COLO668 (cell line): Measurements from ENCODE around the gene RAP1GAP2.
A peak's percentile ranks its signal among the peaks of the same experiment; 100 is the strongest.

Source experiments
- DNase-seq: peaks from one replicate; lab custom pipeline; 2025; ENCODE audit not compliant: unreplicated experiment; lab: John Stamatoyannopoulos, UW

Gene RAP1GAP2

GRCh38 chr17:2940352-2940751, 144.1 kb downstream of the RAP1GAP2 start:
- DNase-seq = no peak

- DNase-seq = no peak
Measured at GRCh38 chr17:2943981-2944380, 147.7 kb downstream of the RAP1GAP2 start.

GRCh38 chr17:2945299-2945698, 149.1 kb downstream of the RAP1GAP2 start:
- DNase-seq = no peak

- no peak for DNase-seq
Measured at GRCh38 chr17:2946144-2946543, 149.9 kb downstream of the RAP1GAP2 start.

DNA sequence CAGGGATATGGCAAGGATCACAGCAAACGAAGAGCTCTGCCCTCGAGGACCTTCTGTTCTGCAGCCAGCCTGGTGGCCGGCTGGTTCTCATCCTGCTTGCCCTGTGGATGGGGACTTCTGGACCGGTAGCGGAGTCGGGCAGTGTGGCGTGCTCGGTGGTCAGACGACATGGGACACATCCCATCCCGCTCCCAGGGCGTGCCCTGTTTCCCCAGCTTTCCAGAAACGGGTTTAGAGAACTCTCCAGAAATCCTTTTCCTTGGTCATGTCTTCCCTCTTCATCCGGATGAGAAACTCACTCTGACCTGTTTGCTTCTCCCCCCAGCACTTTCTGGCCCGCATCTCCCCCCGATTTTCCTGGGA, 151.3 kb downstream of the RAP1GAP2 start:
- no peak for DNase-seq

DNA sequence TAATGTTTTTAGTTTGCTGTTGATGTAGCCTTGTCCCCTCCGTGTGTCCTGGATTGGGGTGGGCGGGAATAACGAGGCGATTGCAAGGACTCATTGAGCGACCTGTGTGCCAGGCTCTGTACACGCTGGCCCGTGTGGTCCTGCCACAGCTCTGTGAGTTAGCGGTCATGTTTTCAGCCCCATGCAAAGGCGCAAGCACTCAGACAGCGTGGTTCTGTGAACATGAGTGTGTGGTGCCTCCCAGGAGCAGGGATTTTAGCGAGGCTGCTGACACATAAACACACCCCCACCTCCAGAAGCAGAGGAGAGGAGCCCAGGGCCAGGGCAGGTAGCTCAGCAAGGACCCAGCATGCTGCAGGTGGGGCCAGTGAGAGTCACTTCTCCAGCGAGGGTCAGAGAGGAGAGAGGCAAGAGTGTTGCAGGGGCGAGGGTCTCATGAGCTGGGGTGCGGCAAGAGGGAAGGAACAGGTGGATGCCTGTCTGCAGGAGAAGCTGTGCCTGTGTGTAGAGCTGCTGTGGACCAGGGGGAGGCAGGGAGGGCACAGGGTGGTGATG, 151.8 kb downstream of the RAP1GAP2 start:
- DNase-seq = no peak

DNA sequence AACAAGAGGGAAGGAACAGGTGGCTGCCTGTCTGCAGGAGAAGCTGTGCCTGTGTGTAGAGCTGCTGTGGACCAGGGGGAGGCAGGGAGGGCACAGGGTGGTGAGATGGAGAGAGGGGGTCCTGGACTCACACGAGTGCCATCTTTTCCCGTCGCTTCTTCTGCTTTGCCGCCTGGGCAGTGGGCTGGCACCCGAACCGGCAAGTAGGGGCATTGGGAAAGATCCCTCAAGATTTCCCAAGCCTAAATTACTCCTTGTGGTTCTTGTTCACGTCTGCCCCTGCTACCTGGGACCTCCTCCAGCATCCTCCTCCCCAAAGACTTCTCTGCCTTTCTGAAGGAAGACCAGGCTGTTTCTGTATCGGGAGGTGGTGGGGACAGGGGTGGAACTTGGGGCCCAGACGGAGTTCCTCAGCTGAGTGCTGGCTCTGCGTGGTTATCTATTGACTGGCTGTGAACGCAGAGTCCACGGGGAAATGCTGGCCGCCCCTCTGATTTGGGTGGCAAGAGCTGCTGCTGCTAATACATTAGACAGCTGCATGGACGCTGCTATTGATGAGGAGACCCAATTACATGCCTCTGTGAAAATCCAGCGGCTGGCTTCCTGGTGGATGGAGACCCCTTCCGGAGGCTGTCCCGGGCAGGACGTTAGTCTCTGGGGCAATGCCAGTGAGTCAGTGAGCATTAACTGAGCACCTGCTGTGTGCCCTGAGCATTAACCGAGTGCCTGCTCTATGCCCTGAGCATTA, 152.7 kb downstream of the RAP1GAP2 start:
- DNase-seq = no peak

GRCh38 chr17:2949469-2950044, 153.3 kb downstream of the RAP1GAP2 start:
- no peak for DNase-seq

DNA sequence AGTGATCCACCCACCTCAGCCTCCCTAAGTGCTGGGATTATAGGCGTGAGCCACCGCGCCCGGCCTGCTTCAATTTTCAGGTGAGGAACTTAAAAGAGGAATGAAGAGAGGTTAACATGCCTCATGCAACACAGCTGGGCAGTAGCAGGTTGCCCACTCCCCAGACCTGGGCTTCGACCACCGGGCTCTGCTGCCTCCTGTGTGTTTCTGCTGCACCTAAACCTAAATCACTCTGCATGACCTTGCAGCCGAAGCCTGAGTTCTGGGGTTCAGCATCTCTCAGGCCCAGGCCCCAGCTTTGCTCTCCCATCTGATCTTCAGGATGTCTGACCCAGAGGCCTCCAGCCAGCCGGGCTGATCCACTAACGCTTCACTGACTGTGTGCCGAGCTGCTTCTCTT, 154.6 kb downstream of the RAP1GAP2 start:
- no peak for DNase-seq

- DNase-seq = peak; percentile 6
Measured at GRCh38 chr17:2952174-2952845, 156.1 kb downstream of the RAP1GAP2 start.

DNA sequence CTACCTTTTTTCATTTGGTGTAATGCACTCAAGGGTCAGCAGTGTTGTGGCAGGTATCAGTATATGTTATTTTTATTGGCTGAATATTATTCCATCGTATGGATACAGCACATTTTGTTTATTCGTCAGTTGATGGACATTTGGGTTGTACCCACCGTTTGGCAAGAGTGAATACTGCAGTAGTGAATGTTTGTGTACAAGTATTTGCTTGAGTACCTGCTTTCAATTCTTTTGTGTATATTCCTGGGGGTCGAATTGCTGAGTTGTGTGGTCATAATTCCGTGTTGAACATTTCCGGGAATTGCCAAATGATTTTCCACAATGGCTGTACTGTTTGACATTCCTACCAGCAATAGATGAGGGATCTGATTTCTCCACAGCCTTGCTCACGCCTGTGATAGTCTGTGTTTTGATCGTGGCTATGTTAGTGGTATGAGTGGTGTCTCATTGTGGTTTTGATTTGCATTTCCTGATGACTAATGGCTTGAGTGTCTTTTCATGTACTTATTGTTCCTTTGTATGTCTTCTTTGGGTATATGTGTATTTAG, 158.7 kb downstream of the RAP1GAP2 start:
- peak; percentile 31 for DNase-seq

DNA sequence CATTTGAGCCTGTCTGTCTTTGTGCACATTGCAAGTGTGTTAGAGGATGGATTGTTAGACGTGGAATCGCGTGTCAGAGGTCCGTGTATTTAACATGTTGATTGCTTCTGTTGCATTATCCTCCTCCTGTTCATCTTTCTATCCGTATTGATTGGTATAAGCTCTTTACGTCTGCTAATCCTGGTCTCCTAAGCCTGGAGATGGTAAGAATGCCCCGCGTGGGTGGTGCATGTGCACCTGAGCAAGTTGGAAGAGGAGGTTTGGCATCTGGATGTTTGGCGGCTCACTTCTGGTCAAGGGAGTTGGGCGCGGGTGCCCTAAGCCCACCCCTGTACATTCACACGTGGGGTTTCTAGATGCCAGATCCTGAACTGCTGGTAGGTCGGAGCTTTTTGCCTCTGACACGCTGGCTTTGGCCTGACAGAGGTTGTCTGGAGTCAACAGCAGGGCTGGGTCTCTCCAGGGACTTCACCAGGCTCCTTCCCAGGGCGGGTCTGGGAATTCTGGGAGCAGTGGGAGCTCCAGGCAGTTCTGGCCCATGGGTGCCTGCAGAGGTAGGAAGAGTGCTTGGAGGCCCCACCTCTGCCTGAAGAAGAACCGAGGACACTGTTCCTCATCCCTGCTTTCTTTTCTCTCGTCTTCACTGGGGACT, 159.8 kb downstream of the RAP1GAP2 start:
- DNase-seq = no peak

GRCh38 chr17:2957631-2958286, 161.5 kb downstream of the RAP1GAP2 start:
- no peak for DNase-seq

DNA sequence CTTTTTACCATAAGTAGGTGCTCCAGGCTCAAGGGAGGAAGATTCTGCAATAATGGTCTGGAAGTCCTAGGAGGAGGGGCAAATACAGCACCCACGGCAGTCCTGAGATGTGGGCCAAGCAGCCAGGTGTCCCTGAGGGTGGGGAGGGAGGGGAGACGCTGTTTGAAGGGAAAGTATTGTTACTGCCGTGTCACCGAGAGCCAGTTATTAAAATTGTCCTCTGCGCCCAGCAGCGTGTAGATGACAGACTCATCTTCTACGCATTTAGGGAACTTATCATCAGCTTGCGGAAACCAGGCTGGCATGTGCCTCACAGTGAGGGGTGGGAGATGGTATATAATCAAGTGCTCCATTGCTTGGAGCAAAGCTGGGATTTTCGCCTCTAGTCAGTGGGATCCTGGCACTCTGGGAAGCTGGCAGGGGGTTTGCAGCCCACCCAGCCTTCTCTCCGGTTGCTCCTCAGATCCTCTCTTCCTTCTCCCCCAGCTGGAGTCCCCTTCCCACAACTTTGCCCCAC, 162.5 kb downstream of the RAP1GAP2 start:
- no peak for DNase-seq

DNA sequence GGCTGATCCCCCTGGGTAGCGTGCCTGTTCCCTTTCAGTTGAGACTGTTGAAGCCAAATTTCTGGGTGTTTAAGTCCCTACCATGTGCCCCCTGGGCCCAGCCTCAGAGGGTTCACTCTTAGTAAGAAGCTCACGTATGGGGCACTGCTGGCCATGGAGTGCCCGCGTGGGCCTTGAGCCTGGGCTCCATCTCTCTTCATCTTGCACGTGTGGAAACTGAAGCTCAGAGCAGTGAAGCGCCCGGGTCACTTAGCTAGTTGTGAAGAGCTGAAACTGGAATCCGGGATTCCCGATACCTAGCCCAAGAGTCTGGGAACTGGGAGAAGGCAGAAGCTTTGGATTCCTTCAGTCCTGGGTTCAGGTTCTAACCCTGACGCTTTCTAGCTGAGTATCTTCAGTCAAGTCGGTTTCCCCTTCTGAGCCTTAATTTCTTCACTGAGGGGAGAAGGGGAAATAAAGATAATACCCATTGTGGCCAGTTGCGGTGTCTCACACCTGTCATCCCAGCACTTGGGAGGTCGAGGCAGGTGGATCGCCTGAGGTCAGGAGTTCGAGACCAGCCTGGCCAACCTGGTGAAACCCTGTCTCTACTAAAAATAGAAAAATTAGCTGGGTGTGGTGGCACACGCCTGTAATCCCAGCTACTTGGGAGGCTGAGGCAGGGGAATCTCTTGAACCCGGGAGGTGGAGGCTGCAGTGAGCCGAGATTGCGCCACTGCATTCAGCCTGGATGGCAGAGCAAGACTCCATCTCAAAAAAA, 163.3 kb downstream of the RAP1GAP2 start:
- DNase-seq = no peak

GRCh38 chr17:2961446-2961845, 165.2 kb downstream of the RAP1GAP2 start:
- no peak for DNase-seq

GRCh38 chr17:2962236-2962635, 166.0 kb downstream of the RAP1GAP2 start:
- DNase-seq = no peak

GRCh38 chr17:2962729-2963128, 166.5 kb downstream of the RAP1GAP2 start:
- no peak for DNase-seq

GRCh38 chr17:2963332-2964027, 167.2 kb downstream of the RAP1GAP2 start:
- no peak for DNase-seq
